Skeletal muscle tissue (tissue), 4 donors: ENCODE measurements around the gene SLC27A1. TPM values are rescaled to one million over a fixed set of nuclear protein-coding genes. Genes with fewer than 3 reads are reported as not detected.

Experiments
- H3K27ac ChIP-seq: one replicate; pipeline ENCODE4 v1.7.0; 2013; ENCODE audit warnings: mild to moderate bottlenecking, low read depth, low read length, inconsistent platforms
- H3K27me3 ChIP-seq, 3 donors: one replicate each; pipeline ENCODE4 v1.7.0; 2013; ENCODE audit warnings: low read length in 3 of 3; ENCODE audit not compliant: control insufficient read depth in 3 of 3, insufficient read depth in 3 of 3
- H3K36me3 ChIP-seq, 3 donors: one replicate each; pipeline ENCODE4 v1.7.0; 2013; ENCODE audit warnings: low read length in 3 of 3; ENCODE audit not compliant: control insufficient read depth in 3 of 3, insufficient read depth in 3 of 3
- H3K4me1 ChIP-seq, 3 donors: one replicate each; pipeline ENCODE4 v1.7.0; 2013; ENCODE audit warnings: low read length in 3 of 3, mild to moderate bottlenecking in 3 of 3; ENCODE audit not compliant: control insufficient read depth in 3 of 3, insufficient read depth in 3 of 3
- H3K4me3 ChIP-seq, 3 donors: one replicate each; pipeline ENCODE4 v1.7.0; 2013; ENCODE audit warnings: low read length in 3 of 3
- H3K9ac ChIP-seq, 3 donors: one replicate each; pipeline ENCODE4 v1.7.0; 2013; ENCODE audit warnings: low read length in 3 of 3, mild to moderate bottlenecking in 3 of 3, moderate library complexity in 2 of 3, low read depth in 1 of 3
- H3K9me3 ChIP-seq, 3 donors: one replicate each; pipeline ENCODE4 v1.7.0; 2013; ENCODE audit warnings: low read length in 3 of 3; ENCODE audit not compliant: control insufficient read depth in 3 of 3
- total RNA-seq: library from RNA; depleted of rRNA; stranded (reverse); fragments of >200 nt; gene quantifications from one replicate; pipeline ENCODE4 v1.2.3, GENCODE V29; 2014
- donor health status: Osteomylitis.

The SLC27A1 gene
- total RNA-seq, 1 donor from 2014 or later, result 12.0 TPM

DNA sequence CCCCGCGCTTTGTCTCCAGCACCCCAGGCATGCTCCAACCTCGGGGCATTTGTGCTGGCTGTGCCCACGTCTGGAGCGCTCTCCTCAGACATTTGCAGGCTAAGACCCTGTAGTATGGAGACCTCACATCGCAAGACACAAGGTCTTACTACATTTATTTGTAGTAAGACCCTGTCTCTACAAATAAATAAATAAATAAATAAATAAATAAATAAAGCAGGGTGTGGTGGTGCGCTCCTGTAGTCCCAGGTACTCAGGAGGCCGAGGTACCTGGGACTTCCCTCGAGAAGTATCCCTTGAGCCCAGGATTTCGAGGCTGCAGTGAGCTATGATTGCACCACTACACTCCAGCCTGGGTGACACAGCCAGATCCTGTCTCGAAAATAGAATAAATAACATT is 14.2 kb upstream of the SLC27A1 start:
- no peaks in the 10 kb centered on the region for H3K9me3 ChIP-seq
- no peaks in the 10 kb centered on the region for H3K36me3 ChIP-seq
- peaks cover 39 to 67% (median 53%) of the 10 kb centered on the region in 3 donors for H3K27me3 ChIP-seq
- H3K4me1 ChIP-seq, result peaks cover 0 to 7% (median 0%) of the 10 kb centered on the region in 3 donors
- no peak overlapping the region for H3K27ac ChIP-seq
- H3K4me3 ChIP-seq, result no peak overlapping the region
- no peak overlapping the region for H3K9ac ChIP-seq

DNA sequence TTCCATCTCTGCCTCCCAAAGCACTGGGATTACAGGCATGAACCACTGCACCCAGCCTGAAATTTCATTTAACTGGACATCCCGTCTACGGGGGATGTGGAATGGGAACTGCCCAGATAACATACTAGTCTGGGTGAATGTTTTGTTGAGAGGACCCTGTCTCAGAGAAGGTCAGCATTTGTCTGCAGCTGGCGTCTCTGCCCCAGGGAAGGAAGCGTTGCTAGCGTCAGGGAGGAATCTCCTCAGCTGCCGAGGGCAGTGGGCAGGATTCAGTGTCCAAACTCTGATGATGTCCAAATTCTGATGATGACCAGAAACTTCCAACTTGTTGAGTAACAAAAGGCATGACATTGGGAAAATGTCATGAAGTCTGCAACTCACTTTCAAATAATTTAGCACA is 12.7 kb upstream of the SLC27A1 start:
- Histone ChIP-seq H3K27me3 (peaks cover 37 to 55% (median 50%) of the 10 kb centered on the region in 3 donors), H3K9me3 (no peaks in the 10 kb centered on the region), H3K4me3 (no peak overlapping the region), H3K27ac (no peak overlapping the region), H3K36me3 (no peaks in the 10 kb centered on the region), H3K4me1 (peaks cover 0 to 7% (median 0%) of the 10 kb centered on the region in 3 donors), H3K9ac (no peak overlapping the region)

DNA sequence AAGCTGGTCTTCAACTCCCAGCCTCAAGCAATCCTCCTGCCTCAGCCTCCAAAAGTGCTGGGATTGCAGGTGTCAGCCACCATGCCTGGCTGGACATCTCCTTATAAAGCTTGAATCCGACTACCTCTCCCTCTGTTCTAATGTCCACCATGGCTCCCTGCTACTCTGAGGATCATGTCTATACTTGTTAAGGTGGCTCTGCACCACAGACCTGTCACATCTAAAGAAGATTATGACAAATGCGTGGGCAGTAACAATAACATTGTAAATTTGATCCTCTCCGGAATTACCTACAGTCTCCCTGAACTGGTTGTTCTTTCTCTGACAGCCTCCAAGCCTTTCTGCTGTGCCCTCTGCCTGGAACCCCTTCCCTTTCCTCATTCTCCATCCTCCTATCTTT is 11.4 kb upstream of the SLC27A1 start:
- Histone ChIP-seq H3K9me3 (no peaks in the 10 kb centered on the region), H3K4me3 (no peak overlapping the region), H3K9ac (no peak overlapping the region), H3K36me3 (no peaks in the 10 kb centered on the region), H3K27ac (no peak overlapping the region), H3K4me1 (peaks cover 0 to 3% (median 0%) of the 10 kb centered on the region in 3 donors), H3K27me3 (peaks cover 34 to 53% (median 47%) of the 10 kb centered on the region in 3 donors)

DNA sequence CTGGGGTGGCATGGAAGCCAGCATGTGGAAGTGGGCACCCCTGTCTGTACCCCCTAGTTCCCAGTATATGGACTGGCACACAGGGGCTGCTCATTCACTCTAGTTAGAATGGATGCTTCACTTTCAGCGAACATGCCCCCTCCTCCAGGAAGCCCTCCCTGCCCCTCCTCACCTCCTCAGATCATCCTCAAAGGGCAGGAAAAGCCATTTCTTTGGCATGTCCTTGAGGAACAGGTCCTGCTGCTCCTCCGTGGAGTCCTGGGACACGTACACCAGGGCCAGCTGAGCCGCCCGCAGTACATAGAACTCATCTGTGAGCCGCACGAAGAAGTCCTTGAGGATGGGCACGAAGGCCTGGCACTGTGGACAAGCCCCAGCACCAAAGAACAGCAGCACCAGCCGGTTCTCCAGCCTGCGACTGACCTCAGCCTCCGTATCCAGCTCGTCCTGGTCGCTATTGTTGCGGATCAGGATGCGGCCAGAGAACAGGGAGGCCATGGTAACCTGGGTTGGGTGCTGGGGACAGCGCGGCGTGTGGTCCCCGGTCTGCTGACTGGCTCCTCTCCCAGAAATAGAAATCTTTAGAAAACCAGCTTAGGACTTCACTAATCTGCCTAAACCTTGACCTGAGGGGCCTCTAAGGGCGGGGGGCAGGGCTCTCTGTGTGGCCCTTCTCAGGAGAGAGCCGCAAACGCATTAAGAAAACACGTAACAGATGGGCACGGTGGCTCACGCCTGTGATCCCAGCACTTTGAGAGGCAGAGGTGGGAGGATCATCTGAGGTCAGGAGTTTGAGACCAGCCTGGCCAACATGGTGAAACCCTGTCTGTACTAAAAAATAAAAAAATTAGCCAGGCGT is 9.7 kb upstream of the SLC27A1 start, which contains the start of gene NXNL1:
TSS of gene NXNL1 (minus strand) at position 555 of the 859 bp plus-strand sequence. CDS start at position 498, 57 bp downstream.
- peaks cover 23 to 43% (median 38%) of the 10 kb centered on the region in 3 donors for H3K27me3 ChIP-seq

DNA sequence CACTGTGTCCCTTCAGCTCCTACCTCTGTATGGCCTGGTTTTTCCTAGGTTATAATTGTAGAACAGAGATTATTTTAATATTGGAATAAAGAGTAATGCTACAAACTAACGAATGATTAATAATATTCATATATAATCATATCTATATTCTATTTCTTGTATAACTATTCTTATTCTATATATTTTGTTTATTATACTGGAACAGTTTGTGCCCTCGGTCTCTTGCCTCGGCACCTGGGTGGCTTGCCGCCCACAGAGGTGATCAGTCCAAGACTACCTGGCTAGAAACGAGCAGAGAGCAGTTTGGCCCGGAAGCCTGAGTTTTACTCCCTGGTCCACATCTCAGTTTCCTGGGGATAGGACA is 3.9 kb upstream of the SLC27A1 start:
- Histone ChIP-seq H3K27me3 (no peaks in the 10 kb centered on the region), H3K9ac (peak overlapping the region in 2 of 3 donors; percentile 23 to 50), H3K27ac (peak overlapping the region; percentile 90), H3K4me1 (peaks cover 25 to 32% (median 31%) of the 10 kb centered on the region in 3 donors), H3K9me3 (no peaks in the 10 kb centered on the region), H3K4me3 (no peak overlapping the region), H3K36me3 (peaks cover 0 to 3% (median 0%) of the 10 kb centered on the region in 3 donors)

More for the DNA sequence above, 9.7 kb upstream of the SLC27A1 start, which contains the start of gene NXNL1:
- Histone ChIP-seq H3K36me3 (no peaks in the 10 kb centered on the region), H3K9me3 (no peaks in the 10 kb centered on the region), H3K9ac (no peak within 1 kb of the TSS), H3K4me3 (no peak within 1 kb of the TSS), H3K27ac (no peak within 1 kb of the TSS), H3K4me1 (peaks cover 0 to 3% (median 0%) of the 10 kb centered on the region in 3 donors)

DNA sequence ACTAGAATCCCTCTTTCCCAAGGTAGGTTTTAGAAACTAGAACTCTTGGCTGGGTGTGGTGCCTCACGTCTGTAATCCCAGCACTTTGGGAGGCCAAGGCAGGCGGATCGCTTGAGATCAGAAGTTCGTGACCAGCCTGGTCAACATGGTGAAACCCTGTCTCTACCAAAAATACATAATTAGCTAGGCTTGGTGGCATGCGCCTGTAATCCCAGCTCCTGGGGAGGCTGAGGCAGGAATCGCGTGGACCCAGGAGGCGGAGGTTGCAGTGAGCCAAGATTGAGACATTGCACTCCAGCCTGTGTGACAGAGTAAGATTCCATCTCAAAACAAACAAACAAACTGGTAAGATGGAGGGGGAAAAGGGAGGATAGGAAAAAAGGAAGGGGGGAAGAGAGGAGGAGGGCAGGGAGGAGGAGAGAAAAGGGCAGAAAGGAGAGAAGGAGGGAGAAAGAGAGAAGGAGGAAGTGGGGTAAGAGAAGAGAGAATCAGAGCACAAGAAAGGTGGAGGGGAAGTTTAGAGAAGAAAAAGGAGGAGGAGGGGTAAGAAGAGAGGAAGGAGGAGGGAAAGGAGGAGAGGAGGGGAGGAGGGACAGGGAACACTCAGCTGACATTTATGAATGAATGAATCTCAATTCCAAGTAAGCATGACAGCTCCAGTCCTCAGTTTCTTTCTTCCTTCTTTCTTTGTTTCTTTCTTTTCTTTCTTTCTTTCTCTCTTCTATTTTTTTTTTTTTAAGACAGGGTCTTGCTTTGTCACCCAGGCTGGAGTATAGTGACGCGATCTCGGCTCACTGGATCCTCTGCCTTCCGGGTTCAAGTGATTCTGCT is 2.6 kb upstream of the SLC27A1 start:
- peak overlapping the region; percentile 93 to 99 (median 97) for H3K9ac ChIP-seq
- H3K4me1 ChIP-seq, result peaks cover 26 to 35% (median 32%) of the 10 kb centered on the region in 3 donors
- no peaks in the 10 kb centered on the region for H3K9me3 ChIP-seq
- peaks cover 0 to 3% (median 3%) of the 10 kb centered on the region in 3 donors for H3K36me3 ChIP-seq
- H3K27me3 ChIP-seq, result no peaks in the 10 kb centered on the region
- H3K4me3 ChIP-seq, result peak overlapping the region; percentile 84 to 94 (median 89)
- peak overlapping the region; percentile 90 for H3K27ac ChIP-seq

DNA sequence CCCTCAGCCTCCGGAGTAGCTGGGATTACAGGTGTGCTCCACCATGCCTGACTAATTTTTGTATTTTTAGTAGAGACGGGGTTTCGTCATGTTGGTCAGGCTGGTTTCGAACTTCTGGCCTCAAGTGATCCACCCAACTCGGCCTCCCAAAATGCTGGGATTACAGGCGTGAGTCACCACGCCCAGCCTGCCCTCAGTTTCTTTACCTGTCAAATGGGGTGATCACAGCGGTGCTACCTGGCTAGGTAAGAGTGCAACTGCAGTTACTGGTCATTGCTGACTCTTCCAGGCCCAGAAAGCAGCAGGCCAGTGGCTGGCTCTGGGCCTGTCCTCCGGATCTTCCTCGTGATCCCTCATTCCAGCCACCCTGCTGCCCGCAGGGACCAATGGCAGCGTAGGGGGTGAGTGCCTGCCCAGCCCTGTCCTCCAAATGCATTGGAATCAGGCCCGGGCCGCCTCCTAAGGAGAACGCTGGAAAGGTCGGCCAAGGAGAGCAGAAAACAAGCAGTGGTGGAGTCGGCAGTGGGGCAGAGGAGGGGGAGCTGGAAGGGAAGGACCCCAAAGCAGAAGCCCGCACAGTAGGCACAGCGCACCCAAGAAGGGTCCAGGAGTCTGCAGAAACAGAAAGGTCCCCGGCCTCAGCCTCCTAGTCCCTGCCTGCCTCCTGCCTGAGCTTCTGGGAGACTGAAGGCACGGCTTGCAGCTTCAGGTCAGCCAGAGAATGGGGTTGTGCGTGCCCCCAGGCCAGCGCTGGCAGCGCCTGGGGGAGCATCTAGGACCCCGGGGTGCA is 1.8 kb upstream of the SLC27A1 start:
- Histone ChIP-seq H3K9ac (peak overlapping the region; percentile 93 to 99 (median 97)), H3K27me3 (no peaks in the 10 kb centered on the region), H3K27ac (peak overlapping the region; percentile 90), H3K4me3 (peak overlapping the region; percentile 84 to 94 (median 89)), H3K9me3 (no peaks in the 10 kb centered on the region), H3K4me1 (peaks cover 28 to 38% (median 32%) of the 10 kb centered on the region in 3 donors), H3K36me3 (peaks cover 0 to 5% (median 3%) of the 10 kb centered on the region in 3 donors)

DNA sequence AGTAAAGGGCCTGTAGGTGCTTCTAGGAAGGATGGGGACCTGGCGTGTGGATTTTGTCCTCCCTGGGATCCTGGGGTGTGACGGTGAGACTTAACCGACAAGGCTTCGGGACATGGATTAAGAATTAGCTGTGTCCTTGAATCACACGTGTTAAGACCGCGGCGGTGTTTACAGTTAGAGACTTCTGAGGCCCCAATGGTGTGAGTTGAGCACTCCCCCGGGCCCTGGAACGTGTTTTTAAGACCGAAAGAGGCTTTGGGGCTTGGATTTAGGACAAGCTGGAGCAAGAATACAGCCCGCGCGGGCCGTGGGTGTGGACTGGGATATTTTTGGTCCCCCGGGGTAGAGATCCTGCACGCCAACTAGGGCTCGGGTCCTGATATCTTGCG is 1.2 kb upstream of the SLC27A1 start:
- Histone ChIP-seq H3K27ac (peak overlapping the region; percentile 90), H3K36me3 (peaks cover 0 to 5% (median 3%) of the 10 kb centered on the region in 3 donors), H3K9ac (peak overlapping the region; percentile 93 to 99 (median 97)), H3K4me3 (peak overlapping the region; percentile 84 to 94 (median 89)), H3K9me3 (no peaks in the 10 kb centered on the region), H3K27me3 (no peaks in the 10 kb centered on the region), H3K4me1 (peaks cover 28 to 38% (median 32%) of the 10 kb centered on the region in 3 donors)

DNA sequence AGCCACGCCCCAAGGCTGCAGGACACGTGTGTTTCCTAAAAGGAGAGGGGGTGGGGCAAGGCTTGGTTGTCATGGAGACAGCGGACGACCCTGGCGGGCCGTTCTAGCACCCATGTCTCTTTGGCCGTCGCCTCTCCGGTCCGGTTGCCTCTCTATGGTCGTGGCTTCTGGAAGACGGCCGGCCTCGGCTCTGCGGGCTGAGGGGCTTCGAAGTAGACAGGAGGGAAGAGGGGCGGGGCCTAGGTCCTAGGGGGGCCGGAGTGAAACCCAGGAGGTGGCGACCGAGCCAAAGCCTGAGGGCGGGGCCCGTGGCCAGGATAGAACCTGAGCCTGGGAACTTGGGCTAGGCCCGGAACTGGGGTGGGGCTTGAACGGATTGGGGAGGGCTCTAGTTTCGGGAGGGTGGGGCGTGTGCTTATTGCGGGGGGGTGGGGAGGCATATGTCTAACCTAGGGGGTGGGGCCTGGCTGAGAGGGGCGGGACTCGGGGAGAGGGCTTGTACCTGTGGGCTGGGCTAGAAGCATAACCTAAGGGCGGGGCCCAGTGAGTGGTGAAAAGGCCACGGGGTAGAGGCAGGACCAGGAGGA is 750 bp upstream of the SLC27A1 start:
- Histone ChIP-seq H3K4me1 (peaks cover 28 to 38% (median 32%) of the 10 kb centered on the region in 3 donors), H3K4me3 (peak overlapping the region; percentile 84 to 94 (median 90)), H3K9ac (peak overlapping the region; percentile 93 to 99 (median 97)), H3K27me3 (no peaks in the 10 kb centered on the region), H3K27ac (peak overlapping the region; percentile 90), H3K9me3 (no peaks in the 10 kb centered on the region), H3K36me3 (peaks cover 0 to 8% (median 5%) of the 10 kb centered on the region in 3 donors)
